SK-N-SH (cell line): Measurements from ENCODE around the gene SEMA3D.

Experiments
- ELF1 ChIP-seq: IDR thresholded peaks from 2 replicates; pipeline ENCODE4 v1.4.0; 2012
- FOSL2 ChIP-seq: IDR thresholded peaks from 2 replicates; pipeline ENCODE4 v1.4.0; 2012; ENCODE audit warnings: low read depth, mild to moderate bottlenecking, moderate library complexity, borderline replicate concordance
- FOXJ3 ChIP-seq: sonication (generic); formaldehyde crosslinking; IDR thresholded peaks from 2 replicates; pipeline ENCODE4 v1.5.1; 2020; ENCODE audit warnings: mild to moderate bottlenecking, missing genetic modification reagents
- GATA2 ChIP-seq: sonication (generic); formaldehyde crosslinking; IDR thresholded peaks from 2 replicates; pipeline ENCODE4 v1.5.0; 2020; ENCODE audit warnings: mild to moderate bottlenecking, missing genetic modification reagents
- NFIC ChIP-seq: IDR thresholded peaks from 2 replicates; pipeline ENCODE4 v1.4.0; 2012; ENCODE audit warnings: borderline replicate concordance
- NRF1 ChIP-seq: IDR thresholded peaks from 2 replicates; pipeline ENCODE4 v1.6.1; 2012; ENCODE audit warnings: low read depth, mild to moderate bottlenecking, low read length
- POLR2AphosphoS5 ChIP-seq: IDR thresholded peaks from 2 replicates; pipeline ENCODE4 v1.6.1; 2012; ENCODE audit warnings: low read depth, low read length
- RFX5 ChIP-seq: IDR thresholded peaks from 2 replicates; pipeline ENCODE4 v1.6.1; 2012; ENCODE audit warnings: mild to moderate bottlenecking, improper control_type of control experiment, low read length
- SIN3A ChIP-seq: IDR thresholded peaks from 2 replicates; pipeline ENCODE4 v1.6.1; 2012; ENCODE audit warnings: low read depth, mild to moderate bottlenecking, low read length, moderate library complexity, borderline replicate concordance
- TCF12 ChIP-seq: IDR thresholded peaks from 2 replicates; pipeline ENCODE4 v1.4.0; 2012
- TF ChIP-seq, protein P1 (sequence below): IDR thresholded peaks from 2 replicates; pipeline ENCODE4 v1.4.0; 2012; ENCODE audit warnings: low read depth
- TF ChIP-seq, protein P2 (sequence below): fragments of 200-600 bp; sonication (generic); IDR thresholded peaks from 2 replicates; pipeline ENCODE4 v1.6.1; 2017; ENCODE audit warnings: antibody characterized with exemption, mild to moderate bottlenecking, moderate library complexity
- TF ChIP-seq, protein P3 (sequence below): IDR thresholded peaks from 2 replicates; pipeline ENCODE4 v1.6.1; 2012; ENCODE audit warnings: mild to moderate bottlenecking, low read depth, low read length, moderate library complexity

DNA sequence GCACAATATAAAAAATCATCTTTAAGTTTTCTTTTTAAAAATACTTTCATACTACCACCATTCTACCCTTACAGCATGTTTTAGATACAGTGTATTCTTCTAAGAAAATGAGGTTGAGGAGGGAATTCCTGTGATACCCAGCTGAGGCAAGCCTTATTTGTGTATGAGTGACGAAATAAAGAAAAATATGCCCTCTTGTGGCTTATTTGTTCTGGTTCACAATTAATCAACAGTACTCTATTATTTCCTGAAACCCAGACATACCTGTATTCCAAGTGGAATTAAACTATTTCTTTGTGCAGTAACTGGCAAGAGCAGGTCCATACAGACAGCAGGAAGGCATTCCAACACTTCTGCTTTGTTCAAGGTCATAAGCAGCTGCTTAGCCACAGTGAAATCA lies 4.5 kb upstream of the SEMA3D start:
- TF ChIP-seq, protein P1, sequence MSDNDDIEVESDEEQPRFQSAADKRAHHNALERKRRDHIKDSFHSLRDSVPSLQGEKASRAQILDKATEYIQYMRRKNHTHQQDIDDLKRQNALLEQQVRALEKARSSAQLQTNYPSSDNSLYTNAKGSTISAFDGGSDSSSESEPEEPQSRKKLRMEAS = no peak
- TF ChIP-seq, protein P2, sequence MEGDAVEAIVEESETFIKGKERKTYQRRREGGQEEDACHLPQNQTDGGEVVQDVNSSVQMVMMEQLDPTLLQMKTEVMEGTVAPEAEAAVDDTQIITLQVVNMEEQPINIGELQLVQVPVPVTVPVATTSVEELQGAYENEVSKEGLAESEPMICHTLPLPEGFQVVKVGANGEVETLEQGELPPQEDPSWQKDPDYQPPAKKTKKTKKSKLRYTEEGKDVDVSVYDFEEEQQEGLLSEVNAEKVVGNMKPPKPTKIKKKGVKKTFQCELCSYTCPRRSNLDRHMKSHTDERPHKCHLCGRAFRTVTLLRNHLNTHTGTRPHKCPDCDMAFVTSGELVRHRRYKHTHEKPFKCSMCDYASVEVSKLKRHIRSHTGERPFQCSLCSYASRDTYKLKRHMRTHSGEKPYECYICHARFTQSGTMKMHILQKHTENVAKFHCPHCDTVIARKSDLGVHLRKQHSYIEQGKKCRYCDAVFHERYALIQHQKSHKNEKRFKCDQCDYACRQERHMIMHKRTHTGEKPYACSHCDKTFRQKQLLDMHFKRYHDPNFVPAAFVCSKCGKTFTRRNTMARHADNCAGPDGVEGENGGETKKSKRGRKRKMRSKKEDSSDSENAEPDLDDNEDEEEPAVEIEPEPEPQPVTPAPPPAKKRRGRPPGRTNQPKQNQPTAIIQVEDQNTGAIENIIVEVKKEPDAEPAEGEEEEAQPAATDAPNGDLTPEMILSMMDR = peak; percentile 74
- TF ChIP-seq SIN3A (no peak), NRF1 (no peak), FOXJ3 (CRISPR knock-in tag) (no peak), GATA2 (CRISPR knock-in tag) (no peak), POLR2AphosphoS5 (no peak), TCF12 (no peak), RFX5 (no peak), ELF1 (no peak), FOSL2 (no peak), NFIC (no peak)
- TF ChIP-seq, protein P3, sequence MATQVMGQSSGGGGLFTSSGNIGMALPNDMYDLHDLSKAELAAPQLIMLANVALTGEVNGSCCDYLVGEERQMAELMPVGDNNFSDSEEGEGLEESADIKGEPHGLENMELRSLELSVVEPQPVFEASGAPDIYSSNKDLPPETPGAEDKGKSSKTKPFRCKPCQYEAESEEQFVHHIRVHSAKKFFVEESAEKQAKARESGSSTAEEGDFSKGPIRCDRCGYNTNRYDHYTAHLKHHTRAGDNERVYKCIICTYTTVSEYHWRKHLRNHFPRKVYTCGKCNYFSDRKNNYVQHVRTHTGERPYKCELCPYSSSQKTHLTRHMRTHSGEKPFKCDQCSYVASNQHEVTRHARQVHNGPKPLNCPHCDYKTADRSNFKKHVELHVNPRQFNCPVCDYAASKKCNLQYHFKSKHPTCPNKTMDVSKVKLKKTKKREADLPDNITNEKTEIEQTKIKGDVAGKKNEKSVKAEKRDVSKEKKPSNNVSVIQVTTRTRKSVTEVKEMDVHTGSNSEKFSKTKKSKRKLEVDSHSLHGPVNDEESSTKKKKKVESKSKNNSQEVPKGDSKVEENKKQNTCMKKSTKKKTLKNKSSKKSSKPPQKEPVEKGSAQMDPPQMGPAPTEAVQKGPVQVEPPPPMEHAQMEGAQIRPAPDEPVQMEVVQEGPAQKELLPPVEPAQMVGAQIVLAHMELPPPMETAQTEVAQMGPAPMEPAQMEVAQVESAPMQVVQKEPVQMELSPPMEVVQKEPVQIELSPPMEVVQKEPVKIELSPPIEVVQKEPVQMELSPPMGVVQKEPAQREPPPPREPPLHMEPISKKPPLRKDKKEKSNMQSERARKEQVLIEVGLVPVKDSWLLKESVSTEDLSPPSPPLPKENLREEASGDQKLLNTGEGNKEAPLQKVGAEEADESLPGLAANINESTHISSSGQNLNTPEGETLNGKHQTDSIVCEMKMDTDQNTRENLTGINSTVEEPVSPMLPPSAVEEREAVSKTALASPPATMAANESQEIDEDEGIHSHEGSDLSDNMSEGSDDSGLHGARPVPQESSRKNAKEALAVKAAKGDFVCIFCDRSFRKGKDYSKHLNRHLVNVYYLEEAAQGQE = no peak
